ENCODE results near the gene HILPDA.
"Not testable (repeated sequence)": the region's sequence is repeated elsewhere in the genome, so short reads cannot be mapped to it uniquely, and the experiment has no call there.

GRCh38 chr7:128463933-128464332 is 8.3 kb downstream of the HILPDA start:
- not testable (repeated sequence) for TF ChIP-seq POLR2A, CTCF (IDR thresholded peaks at IDR 0.05)
